Amniotic epithelial cell (primary cell): ENCODE data around the gene CACNA2D2.
A peak's percentile ranks its signal among the peaks of the same experiment; 100 is the strongest.

Experiments
- DNase-seq: peaks from one replicate; pipeline ENCODE4 v3.0.0-alpha.2; 2010; ENCODE audit warnings: low read depth

CACNA2D2 gene

DNA sequence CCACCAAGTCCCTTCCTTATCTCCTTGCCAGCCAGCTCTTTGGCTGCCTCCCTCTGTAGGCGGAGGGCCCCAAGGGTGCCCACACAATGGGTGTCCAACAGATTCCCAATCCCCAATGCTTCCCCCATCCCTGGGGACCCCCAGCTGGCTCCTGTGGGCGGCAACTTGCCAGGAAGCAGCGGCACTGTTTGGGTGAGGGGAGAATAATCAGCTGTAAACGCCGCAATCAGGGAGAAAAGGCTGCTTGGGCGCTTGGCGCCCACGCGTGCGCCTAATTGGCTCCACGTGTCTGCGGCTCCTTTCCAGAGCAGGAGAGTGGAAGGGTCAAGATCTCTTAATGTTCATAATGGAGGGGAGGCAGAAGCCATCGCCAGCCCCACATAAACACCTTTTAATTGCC lies 76.2 kb downstream of the CACNA2D2 start:
- no peak for DNase-seq

DNA sequence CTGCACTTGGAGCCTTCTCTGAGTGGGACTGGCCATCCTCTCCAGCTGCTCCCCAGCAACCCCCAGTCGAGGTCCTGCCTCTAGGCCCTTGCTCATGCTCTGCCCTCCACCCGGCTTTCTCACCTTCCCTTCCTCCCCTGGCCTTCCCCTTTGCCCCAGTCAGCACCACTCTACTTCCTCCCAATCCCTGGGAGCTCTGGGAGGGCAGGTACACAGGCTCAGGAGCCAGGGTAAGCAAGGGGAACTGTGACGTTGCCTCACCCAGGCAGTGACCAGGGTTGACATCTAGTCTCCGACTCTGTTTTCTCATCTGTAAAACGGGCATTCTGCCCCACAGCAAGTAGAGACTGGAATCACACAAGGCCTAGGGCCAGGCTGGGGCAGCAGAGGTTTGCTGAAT lies 77.5 kb downstream of the CACNA2D2 start:
- no peak for DNase-seq

DNA sequence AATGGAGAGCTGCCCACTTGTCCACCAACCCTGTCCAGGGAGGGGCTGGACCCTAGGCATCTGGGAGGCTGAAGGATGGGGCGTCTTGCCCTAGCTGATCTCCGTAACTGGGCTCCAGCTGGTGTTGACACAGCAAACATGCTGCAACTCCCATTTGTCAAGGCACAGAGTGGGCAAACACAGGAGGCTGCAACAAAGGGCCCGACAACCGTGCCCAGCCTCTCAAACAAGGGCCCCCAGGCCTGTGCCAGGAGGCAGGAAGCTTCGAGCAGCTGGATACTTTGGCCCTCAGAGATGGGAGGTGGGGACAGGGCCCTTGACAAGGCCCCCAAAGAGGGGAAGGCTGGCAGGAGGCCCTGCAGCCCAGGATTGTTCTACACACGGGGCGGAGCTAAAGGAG lies 79.9 kb downstream of the CACNA2D2 start:
- DNase-seq = no peak

DNA sequence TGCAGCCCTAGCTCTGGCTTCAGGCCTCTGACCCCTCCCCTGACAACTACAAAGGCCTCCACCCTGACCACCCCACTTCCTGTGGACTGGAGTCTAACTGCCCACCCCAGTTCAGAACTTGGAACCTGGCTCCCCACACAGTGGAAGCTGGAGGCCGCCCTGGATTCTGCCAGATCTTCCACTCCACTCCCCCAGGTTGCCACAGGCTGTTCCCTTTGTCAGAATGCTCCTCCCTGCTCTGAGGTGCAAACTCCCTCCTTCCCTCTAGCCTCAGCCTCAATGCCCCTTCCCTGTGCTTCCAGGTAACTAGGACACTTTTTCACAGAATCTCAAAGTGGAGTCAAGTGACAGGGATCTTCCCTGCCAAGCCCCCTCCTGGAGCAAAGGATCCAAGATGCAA lies 81.3 kb downstream of the CACNA2D2 start:
- DNase-seq = no peak

DNA sequence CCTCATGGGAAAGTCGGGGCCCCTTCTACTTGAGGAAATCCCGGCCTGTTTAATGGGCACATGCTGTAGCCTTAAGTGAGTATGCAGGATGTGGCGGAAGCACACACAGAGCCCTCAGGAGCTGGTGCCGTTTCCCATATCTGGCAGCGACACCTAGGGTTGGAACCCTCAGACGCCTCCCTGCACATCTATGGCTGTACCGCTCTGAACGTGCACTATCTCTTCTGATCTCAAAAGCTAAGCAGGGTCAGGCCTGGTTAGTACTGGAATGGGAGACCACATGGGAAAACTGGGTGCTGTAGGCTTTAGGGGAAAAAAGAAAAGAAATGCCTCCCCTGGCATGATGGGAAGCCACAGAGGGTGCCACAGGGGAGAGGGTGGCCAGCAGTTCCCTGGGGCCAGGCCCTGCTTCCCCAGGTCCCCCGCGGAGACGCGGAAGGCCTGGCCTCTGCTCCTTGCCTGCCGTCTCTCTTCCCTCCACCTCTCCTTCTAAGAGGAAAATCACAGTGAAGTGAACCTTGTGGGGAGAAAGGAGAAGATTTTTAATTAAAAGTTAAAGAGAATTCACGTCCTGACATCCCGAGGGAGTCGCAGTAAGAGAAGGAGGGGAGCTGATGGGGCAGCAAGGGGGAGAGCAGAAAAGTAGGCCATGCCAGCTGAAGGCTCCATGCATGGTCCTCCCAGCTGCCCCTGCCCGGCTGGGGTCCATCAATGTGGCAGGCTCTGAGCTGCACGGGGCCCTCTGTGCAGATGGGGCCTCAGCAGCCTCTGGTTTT lies 83.7 kb downstream of the CACNA2D2 start:
- no peak for DNase-seq

DNA sequence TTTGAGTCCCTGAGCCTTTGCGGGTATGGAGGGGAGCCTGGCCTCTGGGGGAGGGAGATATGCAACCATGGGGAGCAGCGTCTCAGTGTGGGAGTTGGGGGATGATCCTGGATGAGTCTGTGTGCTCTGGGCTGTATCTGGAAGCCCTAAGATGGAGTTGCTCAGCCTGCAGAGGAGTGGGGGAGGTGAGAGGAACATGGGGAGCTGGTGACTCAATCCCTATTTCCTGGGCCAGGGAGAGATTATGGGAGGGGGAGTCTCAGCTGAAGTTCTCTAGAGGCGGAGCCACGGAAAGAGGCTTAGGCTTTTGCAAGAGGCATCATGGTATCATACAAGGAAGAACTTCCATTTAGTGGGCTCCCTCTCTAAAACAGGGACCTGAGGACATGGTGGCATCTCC lies 84.6 kb downstream of the CACNA2D2 start:
- DNase-seq = peak; percentile 96

DNA sequence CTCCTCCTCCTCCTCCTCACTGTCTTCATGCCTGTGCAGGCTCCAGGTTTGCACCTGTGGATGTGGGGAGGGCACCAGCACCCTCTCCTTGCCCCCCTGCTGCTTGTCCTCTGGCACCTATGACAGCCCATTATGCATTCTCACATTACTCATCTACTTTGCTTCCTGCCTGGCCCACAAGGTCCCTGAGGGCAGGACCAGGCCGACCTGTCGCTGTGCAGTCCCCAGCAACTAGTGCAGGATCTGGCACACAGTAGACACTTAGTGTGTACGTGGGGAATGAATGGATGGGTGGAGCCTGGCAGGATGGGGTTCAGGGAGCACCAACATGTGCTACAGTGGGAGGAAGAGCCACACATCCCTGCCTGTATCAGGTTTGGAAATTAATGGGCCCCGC lies 85.8 kb downstream of the CACNA2D2 start:
- DNase-seq = no peak

DNA sequence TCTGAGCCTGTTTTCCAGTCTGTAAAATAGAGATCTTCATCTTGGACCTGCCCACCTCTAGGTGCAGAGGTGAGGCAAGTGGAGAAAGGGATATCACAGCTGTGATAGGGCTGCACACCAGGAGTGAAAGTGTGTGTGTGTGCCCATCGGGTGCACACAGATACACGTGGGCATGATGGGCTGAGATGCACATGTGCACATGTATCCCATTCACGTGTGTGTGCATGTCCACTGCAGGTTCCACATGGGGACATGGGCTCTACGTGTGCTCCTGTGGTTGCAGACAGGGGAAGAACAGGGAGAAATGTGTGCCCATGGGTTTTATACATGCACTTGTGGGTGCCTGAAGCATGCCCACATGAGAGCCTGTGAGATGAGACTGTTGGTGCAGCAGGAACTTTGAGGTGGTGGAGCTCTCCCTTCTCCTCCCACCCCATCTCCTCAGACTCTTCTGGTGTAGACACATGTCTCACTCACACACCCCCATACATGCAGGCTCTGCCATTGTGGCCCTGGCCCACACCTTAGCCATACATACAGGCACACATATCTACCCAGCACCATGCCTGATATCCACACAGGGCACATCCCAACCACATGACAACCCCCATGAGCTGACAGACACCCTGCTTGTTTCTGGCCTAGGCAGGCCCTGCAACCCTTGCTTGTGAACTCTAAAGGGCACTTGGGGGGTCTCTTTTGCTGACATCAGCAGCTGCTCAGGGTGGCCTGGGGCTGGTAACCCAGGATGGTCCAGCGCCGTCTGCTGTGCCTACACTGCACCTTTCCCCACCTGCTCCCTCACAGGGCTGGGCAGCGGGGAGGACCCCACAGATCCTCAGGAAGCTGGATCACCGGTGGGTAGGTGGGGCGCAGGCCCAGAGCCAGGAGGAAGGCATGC lies 86.4 kb downstream of the CACNA2D2 start:
- DNase-seq = no peak

DNA sequence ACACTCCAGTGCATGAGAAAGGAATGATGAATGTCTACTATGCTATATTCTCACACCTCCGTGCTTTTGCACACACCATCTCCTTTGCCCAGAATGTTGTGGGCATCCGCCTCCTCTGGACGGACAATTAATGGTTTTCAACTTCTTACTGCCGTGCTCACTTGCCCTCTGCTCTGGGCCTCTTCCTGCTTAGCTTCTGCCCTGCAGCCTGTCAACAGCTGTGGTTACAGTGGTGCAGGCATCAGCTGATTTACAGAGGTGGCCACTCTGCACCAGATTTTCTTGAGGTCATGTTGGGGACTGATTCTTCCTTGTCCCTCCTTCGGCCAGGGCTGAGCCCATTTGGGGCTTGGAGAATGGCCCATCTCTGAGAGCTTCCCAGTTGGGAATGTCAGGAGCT lies 87.6 kb downstream of the CACNA2D2 start:
- DNase-seq = peak; percentile 24

DNA sequence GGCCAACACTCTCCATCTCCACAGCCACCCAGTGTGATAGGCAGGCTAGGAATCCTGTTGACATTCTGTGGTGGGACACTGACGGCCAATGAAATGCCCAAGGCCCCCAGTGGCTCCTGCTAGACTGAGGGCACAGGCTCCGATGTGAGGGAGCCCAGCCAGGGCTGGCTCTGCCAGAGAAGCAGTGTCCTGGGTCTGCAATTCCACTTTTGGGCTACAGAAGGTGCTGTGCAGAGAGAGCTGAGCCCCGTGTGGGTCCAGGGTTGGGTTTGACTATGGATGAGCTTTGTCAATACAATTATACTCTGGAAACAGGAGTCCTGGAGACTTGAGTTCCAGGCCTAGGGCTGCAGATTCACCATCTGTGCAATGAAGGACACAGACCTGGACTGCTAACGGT lies 88.4 kb downstream of the CACNA2D2 start:
- DNase-seq = no peak

DNA sequence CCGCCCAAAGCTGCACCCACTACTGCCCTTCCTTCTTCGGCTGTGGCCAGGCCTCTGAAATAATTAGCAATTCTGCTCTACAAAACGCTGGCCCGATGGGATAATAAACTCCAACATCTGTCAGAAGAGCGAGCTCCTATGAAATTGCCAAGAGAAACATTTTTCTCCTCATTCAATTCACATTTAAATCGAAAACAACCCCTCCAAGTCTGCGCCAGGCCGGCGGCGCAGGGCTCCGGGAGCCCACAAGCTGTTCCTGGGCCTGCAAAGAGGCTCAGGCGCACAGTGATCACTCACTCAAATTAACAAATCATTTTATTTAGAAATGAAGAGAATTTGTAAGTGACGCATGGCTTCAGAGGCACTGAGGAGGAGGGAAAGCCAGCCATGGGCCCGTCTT lies 88.8 kb downstream of the CACNA2D2 start:
- DNase-seq = no peak

DNA sequence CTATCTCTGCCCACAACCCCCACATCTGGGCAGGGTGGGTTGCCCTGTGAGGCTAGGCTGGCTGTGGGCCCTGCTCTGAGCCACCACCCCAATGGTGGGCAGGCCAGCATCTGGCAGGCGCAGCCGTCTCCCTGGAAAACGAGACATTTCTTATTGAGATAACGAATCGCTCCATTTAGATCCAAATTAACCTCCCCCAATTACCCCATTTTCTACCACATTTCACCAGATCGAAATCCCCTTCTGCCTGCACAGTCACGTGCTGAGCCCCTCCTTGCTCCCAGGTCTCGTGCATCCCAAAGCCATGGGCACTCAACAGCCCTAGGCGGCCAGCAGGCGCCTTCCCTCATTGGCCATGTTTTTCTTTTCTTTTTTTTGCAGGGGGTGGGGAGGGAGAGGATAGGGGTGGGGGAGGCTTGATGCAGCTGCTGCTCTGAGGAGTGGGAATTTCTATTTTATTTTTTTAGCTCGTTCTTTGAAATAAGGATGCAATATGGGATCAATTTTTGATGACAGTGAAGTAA lies 91.1 kb downstream of the CACNA2D2 start:
- no peak for DNase-seq

DNA sequence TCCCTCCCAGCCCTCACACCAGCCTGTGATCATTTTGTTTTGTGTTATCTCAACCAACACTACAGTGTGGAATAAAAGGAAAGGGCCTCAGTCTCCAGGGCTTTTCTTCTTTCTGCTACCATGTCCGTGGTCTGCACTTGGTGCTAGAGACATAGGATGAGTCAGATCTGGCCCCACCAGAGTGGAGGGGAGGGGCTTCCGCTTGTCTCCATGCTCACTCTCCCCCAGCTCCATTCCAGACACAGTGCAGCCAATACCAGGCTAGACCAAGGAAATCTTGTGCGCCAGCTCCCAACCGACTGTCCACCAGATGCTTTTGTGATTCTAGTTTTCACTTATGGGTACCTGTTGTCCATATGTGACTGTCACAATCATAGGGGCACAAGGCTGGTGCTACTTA lies 92.2 kb downstream of the CACNA2D2 start:
- no peak for DNase-seq

DNA sequence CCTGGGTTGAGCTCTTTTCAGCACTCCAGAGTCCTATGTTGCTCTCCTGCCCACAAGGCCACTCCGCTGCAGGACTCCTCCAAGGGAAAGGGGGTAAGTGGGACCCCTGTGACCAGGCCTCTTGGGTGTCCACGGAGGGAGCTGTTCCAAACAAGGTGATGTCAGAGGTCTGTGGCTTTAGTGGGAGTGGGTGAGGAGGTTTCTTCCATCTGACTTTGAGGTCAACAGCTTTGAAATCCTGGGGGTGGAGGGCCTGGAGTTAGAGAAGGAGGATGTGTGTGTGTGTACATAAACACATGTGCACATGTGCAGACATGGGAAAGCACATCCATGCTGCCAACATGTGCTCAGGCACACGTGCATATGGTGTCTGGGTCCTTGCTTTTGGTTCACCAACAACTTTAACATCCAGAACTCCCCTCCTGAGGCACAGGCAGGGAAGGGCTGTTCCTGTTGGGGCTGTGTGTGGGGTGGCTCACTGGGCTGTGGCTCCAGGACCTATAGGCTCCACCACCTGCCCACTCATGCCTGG lies 92.8 kb downstream of the CACNA2D2 start:
- DNase-seq = no peak

DNA sequence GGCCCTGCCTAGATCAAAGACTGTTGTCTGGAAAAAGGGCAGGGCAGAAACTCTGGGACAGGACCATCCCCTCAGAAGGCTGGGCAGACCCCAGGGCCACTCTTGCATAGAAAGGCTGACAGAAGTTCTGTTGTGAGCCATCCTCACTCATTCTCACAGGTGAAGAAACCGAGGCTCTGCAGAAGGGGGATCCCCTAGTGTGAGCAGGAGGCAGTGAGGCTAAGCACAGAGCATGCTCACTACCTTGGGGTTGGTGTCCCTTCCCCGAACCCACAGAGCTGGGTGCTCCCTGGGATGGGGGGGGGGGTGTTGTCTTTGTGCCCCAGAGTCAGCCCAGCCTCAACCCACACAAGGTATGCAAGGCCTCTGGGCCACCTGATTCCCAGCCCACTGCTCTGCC lies 93.2 kb downstream of the CACNA2D2 start:
- DNase-seq = no peak

DNA sequence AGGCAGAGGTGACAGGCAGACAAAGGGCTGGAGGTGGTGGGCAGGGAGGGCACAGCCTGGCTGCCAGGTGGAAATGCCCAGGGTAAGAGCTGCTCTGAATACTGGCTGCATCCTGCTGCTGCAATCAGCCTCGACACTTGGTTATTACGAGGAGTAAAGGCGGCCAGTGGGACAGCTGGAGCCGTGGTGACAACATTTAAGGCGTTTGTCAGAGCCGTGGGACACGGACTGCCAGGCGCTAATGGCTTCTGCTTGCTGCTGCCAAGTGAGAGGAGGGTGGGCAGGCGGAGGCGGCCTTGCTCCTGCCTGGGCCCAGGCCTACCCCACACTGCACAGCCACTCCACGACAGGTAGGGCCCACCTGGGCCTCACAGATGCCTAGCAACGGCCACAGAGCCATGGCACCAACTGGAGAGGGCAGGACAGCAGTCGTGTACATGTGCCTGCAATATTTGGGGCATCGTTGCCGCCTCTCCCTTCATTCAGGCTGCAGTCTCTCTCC lies 94.9 kb downstream of the CACNA2D2 start:
- no peak for DNase-seq

DNA sequence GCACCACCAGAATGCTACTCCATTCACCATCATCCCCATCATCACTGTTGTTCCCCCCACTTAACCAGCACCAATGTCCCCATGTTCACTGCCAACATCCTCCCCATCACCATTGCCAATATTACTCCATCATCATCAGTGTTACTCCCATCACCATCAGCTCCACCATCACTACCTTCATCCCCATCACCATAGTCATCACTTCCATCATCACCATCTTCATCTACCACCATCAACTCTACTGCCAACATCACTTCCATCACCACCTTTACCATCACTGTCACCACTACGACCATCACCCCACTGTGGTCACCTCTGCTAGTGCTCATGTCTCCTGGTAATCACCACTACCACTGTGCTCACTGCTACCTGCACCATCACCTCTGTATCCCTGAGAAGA lies 96.9 kb downstream of the CACNA2D2 start:
- DNase-seq = no peak

DNA sequence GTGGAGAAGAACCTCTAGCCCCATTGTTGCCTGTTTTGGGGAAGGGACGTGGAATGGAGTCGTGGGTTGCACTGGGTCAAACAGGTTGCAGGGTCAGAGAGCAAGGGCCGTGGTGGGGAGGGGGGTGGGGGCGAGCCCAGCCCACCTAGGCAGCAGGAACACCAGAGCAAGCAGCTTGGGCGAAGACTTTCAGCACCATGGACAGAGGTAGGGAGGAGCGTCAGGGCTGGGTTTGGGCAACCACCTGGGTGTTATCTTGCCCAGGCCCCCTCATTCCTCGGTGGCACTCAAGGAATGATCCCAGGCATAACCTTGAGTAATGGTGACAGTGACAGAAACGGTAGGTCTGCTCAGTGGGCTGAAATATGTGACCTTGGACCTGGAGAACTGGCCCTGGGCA lies 98.2 kb downstream of the CACNA2D2 start:
- no peak for DNase-seq

DNA sequence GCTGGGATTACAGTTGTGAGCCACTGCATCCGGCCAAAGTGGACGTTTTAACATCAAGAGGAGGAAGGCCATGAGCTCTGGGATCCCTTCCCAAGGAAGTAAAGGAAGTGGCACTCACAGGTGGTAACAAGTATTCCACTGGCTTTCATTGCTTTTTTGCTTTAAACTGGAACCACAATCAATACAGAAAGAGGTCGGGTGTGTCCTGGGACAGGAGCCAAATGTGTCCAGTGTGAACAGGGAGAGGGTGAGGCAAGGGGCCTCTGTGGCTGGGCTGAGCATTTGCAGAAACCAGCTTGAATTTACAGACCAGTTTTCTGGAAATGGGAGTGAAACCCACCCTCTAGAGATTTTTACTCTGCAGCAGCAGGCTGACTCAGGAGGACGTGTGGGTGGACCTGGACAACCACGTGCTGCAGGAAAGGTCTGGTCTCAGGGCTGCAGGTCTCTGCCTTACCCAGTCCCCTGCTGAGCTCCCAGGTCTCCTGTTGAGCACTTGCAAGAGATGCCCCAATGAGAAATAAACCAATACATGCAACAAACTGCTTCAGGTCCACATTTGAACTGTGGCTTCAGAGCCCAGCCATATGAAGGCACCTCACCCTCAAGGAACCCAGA lies 101.3 kb downstream of the CACNA2D2 start:
- no peak for DNase-seq

DNA sequence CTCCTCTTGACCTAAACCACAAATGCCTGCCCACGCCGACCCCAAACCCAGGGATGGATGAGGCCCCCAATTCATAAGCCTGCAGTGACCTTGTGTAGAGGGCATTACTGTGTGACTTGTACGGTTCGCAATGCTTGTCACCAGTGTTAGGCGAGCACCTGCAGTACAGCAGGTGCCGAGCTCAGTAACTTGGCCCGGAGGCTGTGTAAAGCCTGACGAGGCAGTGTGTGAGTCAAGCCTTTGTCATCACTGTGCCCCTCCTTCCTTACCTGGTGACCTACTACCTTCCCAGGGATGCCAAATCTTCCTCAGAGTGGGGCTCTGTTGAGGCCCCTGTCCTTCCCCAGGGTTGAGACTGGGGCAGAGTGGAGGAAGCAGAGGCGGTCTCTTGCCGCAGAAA lies 106.9 kb downstream of the CACNA2D2 start:
- DNase-seq = no peak

DNA sequence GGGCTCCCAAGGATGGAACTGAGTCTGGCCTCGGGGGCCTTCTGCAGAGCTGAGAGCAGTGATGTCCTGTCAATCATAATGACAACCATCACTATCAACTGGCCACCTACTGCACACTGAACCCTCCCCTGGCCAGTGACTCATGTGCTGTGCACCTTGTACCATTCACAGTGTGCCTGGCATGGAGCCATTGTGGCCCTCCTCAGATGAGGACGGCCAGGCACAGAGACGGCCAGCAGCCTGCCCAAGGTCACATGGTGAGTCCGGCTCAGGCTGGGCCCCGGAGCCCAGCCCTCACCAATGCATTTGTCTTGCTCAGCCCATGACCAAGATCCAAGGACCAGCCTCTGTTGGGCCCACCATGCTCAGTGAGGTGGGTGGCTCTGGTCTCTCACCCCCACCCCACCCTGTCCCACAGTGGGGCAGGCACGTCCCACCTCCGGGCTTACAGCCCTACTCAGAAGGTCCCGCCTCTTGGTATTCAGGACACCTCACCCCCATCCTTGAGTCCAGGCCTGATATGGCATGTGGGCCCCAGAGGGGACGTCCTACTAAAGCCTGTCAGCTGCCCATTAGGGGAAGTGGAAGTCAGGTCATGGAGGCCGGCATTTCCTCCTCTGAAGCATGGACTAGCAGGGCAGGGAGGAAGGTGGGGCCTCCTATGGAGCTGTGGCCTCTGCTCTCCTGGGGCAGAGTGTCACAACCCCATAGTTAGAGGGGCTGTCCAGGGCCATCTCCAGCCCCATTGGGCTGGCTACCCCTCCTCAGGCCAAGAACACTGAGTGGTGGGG lies 108.2 kb downstream of the CACNA2D2 start:
- no peak for DNase-seq
